Measurements from ENCODE around the gene NSDHL. TPM values are rescaled to one million over a fixed set of nuclear protein-coding genes. Genes with fewer than 3 reads are reported as not detected.

The NSDHL gene
- total and polyA plus RNA-seq, 2 experiments from 2014 or later: 32.4 to 34.3 TPM

- Mint-ChIP-seq H3K4me1 (peaks cover 9% of the 10 kb centered on the region; the same call in 2 of the 3 replicates), H3K36me3 (ENCODE audit: low read depth) (no peaks in the 10 kb centered on the region), H3K27me3 (ENCODE audit: insufficient read depth, low read depth, poor library complexity) (peaks cover 2% of the 10 kb centered on the region), H3K27ac (no peak overlapping the region), H3K9me3 (no peaks in the 10 kb centered on the region), H3K4me3 (no peak overlapping the region)
- Histone ChIP-seq H3F3A (replicated peaks; ENCODE audit: low read depth) (no peaks in the 10 kb centered on the region), H3K4me3 (no peak overlapping the region), H3K27ac (ENCODE audit: low read depth) (no peak overlapping the region), H2AFZ (no peak overlapping the region), H3K27me3 (ENCODE audit: insufficient read depth) (no peaks in the 10 kb centered on the region), H3K4me1 (ENCODE audit: insufficient read depth) (no peaks in the 10 kb centered on the region), H4K20me1 (replicated peaks; ENCODE audit: insufficient read depth) (no peaks in the 10 kb centered on the region), H3K4me2 (no peak overlapping the region), H3K79me2 (replicated peaks; ENCODE audit: insufficient read depth) (no peaks in the 10 kb centered on the region), H3K9me2 (ENCODE audit: insufficient read depth) (no peaks in the 10 kb centered on the region), H3K36me3 (ENCODE audit: insufficient read depth) (no peaks in the 10 kb centered on the region)
- TF ChIP-seq, protein P1, sequence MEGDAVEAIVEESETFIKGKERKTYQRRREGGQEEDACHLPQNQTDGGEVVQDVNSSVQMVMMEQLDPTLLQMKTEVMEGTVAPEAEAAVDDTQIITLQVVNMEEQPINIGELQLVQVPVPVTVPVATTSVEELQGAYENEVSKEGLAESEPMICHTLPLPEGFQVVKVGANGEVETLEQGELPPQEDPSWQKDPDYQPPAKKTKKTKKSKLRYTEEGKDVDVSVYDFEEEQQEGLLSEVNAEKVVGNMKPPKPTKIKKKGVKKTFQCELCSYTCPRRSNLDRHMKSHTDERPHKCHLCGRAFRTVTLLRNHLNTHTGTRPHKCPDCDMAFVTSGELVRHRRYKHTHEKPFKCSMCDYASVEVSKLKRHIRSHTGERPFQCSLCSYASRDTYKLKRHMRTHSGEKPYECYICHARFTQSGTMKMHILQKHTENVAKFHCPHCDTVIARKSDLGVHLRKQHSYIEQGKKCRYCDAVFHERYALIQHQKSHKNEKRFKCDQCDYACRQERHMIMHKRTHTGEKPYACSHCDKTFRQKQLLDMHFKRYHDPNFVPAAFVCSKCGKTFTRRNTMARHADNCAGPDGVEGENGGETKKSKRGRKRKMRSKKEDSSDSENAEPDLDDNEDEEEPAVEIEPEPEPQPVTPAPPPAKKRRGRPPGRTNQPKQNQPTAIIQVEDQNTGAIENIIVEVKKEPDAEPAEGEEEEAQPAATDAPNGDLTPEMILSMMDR (conservative IDR thresholded peaks at IDR 0.05; ENCODE audit: low read depth in 2 of 2): no peak
- TF ChIP-seq REST (IDR thresholded peaks at IDR 0.05; ENCODE audit: unreplicated experiment): no peak
- TF ChIP-seq NANOG (IDR thresholded peaks at IDR 0.05; ENCODE audit: borderline replicate concordance): no peak
- no peak for TF ChIP-seq EZH2phosphoT487 (IDR thresholded peaks at IDR 0.05; ENCODE audit: unreplicated experiment)
- TF ChIP-seq EZH2 (IDR thresholded peaks at IDR 0.05; ENCODE audit: low read depth, unreplicated experiment): no peak
- TF ChIP-seq ZNF462 (CRISPR knock-in tag; IDR thresholded peaks at IDR 0.05): no peak
- no peak for TF ChIP-seq POLR2AphosphoS5 (IDR thresholded peaks at IDR 0.05; ENCODE audit: low read depth)
- no peak for TF ChIP-seq STAT1 (IDR thresholded peaks at IDR 0.05; ENCODE audit: unreplicated experiment)
- TF ChIP-seq ZNF331 (CRISPR knock-in tag; IDR thresholded peaks at IDR 0.05; ENCODE audit: low read depth): no peak
- TF ChIP-seq CREB1 (CRISPR knock-in tag; IDR thresholded peaks at IDR 0.05; ENCODE audit: low read depth): no peak
- TF ChIP-seq, protein P2, sequence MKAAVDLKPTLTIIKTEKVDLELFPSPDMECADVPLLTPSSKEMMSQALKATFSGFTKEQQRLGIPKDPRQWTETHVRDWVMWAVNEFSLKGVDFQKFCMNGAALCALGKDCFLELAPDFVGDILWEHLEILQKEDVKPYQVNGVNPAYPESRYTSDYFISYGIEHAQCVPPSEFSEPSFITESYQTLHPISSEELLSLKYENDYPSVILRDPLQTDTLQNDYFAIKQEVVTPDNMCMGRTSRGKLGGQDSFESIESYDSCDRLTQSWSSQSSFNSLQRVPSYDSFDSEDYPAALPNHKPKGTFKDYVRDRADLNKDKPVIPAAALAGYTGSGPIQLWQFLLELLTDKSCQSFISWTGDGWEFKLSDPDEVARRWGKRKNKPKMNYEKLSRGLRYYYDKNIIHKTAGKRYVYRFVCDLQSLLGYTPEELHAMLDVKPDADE (IDR thresholded peaks at IDR 0.05): no peak
- no peak for TF ChIP-seq ZNF114 (CRISPR knock-in tag; IDR thresholded peaks at IDR 0.05)
- no peak for TF ChIP-seq JUNB (IDR thresholded peaks at IDR 0.05; ENCODE audit: unreplicated experiment)
- ATAC-seq: no peak
- no peak for DNase-seq (ENCODE audit: low spot score)
These were observed 83.0 kb downstream of the NSDHL start for GRCh38 chrX:152913910-152914309.
